Liver (tissue), 3 donors: ENCODE results near the gene SIX3.

ENCODE experiments used
- FOXA1 ChIP-seq: IDR thresholded peaks from 2 replicates; pipeline ENCODE4 v1.6.1; 2016; ENCODE audit warnings: antibody characterized with exemption
- GABPA ChIP-seq, 2 donors: IDR thresholded peaks in 1 of 2; conservative IDR thresholded peaks in 1 of 2; 2 replicates each; pipeline ENCODE4 v1.6.1; 2016; ENCODE audit warnings: antibody characterized with exemption in 2 of 2, mild to moderate bottlenecking in 1 of 2, moderate library complexity in 1 of 2
- HNF4G ChIP-seq: IDR thresholded peaks from 2 replicates; pipeline ENCODE4 v1.6.1; 2016; ENCODE audit warnings: antibody characterized with exemption
- SP1 ChIP-seq: IDR thresholded peaks from 2 replicates; pipeline ENCODE4 v1.6.1; 2018; ENCODE audit warnings: antibody characterized with exemption, mild to moderate bottlenecking
- TAF1 ChIP-seq: conservative IDR thresholded peaks from 2 replicates; pipeline ENCODE4 v1.6.1; 2016; ENCODE audit warnings: antibody characterized with exemption, mild to moderate bottlenecking
- TF ChIP-seq, protein P1 (sequence below): fragments of 150-350 bp; IDR thresholded peaks from 2 replicates; pipeline ENCODE4 v1.5.1; 2017; ENCODE audit warnings: improper control_type of control experiment, low read depth, low read length; ENCODE audit not compliant: missing input control
- TF ChIP-seq, protein P2 (sequence below): IDR thresholded peaks from 2 replicates; pipeline ENCODE4 v1.6.1; 2016; ENCODE audit warnings: antibody characterized with exemption, mild to moderate bottlenecking
- TF ChIP-seq, protein P3 (sequence below): IDR thresholded peaks from 2 replicates; pipeline ENCODE4 v1.6.1; 2016; ENCODE audit warnings: antibody characterized with exemption
- TF ChIP-seq, protein P4 (sequence below): IDR thresholded peaks from 2 replicates; pipeline ENCODE4 v1.6.1; 2016; ENCODE audit warnings: antibody characterized with exemption
- donor health status: healthy.
- donor health status: healthy.

DNA sequence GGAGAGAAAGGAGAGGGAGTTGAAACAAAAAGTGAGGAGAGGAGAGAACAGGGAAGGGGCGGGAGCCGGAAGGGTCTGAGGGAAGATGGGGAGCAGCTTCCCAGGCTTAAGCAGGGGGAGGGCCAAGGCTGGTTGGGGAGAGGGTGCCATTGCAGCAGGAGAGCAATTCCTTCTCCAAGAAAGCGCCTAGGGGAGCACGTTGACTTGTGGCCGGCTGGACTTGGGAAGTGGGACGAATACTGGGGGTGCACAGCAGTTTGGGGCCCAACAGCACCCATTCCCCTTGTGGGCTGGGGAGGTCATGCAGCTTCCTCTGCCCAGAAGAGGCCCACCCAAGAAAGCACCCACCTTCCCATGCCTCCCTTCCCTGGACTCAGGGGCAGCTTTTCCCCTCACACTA, 9.6 kb downstream of the SIX3 start:
- TF ChIP-seq, protein P1, sequence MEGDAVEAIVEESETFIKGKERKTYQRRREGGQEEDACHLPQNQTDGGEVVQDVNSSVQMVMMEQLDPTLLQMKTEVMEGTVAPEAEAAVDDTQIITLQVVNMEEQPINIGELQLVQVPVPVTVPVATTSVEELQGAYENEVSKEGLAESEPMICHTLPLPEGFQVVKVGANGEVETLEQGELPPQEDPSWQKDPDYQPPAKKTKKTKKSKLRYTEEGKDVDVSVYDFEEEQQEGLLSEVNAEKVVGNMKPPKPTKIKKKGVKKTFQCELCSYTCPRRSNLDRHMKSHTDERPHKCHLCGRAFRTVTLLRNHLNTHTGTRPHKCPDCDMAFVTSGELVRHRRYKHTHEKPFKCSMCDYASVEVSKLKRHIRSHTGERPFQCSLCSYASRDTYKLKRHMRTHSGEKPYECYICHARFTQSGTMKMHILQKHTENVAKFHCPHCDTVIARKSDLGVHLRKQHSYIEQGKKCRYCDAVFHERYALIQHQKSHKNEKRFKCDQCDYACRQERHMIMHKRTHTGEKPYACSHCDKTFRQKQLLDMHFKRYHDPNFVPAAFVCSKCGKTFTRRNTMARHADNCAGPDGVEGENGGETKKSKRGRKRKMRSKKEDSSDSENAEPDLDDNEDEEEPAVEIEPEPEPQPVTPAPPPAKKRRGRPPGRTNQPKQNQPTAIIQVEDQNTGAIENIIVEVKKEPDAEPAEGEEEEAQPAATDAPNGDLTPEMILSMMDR, result no peak
- no peak for TF ChIP-seq FOXA1
- TF ChIP-seq TAF1, result no peak
- TF ChIP-seq GABPA (IDR thresholded peaks at IDR 0.05 in 1 of 2, conservative IDR thresholded peaks at IDR 0.05 in 1 of 2), result no peak
- TF ChIP-seq, protein P2, sequence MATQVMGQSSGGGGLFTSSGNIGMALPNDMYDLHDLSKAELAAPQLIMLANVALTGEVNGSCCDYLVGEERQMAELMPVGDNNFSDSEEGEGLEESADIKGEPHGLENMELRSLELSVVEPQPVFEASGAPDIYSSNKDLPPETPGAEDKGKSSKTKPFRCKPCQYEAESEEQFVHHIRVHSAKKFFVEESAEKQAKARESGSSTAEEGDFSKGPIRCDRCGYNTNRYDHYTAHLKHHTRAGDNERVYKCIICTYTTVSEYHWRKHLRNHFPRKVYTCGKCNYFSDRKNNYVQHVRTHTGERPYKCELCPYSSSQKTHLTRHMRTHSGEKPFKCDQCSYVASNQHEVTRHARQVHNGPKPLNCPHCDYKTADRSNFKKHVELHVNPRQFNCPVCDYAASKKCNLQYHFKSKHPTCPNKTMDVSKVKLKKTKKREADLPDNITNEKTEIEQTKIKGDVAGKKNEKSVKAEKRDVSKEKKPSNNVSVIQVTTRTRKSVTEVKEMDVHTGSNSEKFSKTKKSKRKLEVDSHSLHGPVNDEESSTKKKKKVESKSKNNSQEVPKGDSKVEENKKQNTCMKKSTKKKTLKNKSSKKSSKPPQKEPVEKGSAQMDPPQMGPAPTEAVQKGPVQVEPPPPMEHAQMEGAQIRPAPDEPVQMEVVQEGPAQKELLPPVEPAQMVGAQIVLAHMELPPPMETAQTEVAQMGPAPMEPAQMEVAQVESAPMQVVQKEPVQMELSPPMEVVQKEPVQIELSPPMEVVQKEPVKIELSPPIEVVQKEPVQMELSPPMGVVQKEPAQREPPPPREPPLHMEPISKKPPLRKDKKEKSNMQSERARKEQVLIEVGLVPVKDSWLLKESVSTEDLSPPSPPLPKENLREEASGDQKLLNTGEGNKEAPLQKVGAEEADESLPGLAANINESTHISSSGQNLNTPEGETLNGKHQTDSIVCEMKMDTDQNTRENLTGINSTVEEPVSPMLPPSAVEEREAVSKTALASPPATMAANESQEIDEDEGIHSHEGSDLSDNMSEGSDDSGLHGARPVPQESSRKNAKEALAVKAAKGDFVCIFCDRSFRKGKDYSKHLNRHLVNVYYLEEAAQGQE, result no peak
- TF ChIP-seq, protein P3, sequence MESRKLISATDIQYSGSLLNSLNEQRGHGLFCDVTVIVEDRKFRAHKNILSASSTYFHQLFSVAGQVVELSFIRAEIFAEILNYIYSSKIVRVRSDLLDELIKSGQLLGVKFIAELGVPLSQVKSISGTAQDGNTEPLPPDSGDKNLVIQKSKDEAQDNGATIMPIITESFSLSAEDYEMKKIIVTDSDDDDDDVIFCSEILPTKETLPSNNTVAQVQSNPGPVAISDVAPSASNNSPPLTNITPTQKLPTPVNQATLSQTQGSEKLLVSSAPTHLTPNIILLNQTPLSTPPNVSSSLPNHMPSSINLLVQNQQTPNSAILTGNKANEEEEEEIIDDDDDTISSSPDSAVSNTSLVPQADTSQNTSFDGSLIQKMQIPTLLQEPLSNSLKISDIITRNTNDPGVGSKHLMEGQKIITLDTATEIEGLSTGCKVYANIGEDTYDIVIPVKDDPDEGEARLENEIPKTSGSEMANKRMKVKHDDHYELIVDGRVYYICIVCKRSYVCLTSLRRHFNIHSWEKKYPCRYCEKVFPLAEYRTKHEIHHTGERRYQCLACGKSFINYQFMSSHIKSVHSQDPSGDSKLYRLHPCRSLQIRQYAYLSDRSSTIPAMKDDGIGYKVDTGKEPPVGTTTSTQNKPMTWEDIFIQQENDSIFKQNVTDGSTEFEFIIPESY, result no peak
- TF ChIP-seq, protein P4, sequence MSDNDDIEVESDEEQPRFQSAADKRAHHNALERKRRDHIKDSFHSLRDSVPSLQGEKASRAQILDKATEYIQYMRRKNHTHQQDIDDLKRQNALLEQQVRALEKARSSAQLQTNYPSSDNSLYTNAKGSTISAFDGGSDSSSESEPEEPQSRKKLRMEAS, result no peak
- TF ChIP-seq HNF4G, result no peak
- TF ChIP-seq SP1, result no peak
